Left lung (tissue), 10 donors: Measurements from ENCODE around the gene SLC34A3. TPM values are rescaled to one million over a fixed set of nuclear protein-coding genes. Genes with fewer than 3 reads are reported as not detected.

Experiments
- ATAC-seq: fragments of 200-7000 bp; cut with Tn5 transposase; one replicate; pipeline ENCODE4 v1.9.1; 2020; ENCODE audit warnings: moderate library complexity
- DNase-seq, 4 donors: peaks; one replicate each; pipeline ENCODE4 v3.0.0-alpha.2; 2013 to 2020
- H3K27ac ChIP-seq, 2 donors: fragments of 200-600 bp; sonication (generic) in 1 of 2; one replicate each; pipeline versions ENCODE4 v1.5.0 to v1.8.0; 2020 to 2021
- H3K27me3 ChIP-seq, 2 donors: fragments of 200-600 bp; sonication (generic) in 1 of 2; one replicate each; pipeline versions ENCODE4 v1.5.0 to v1.8.0; 2020 to 2021
- H3K36me3 ChIP-seq, 2 donors: fragments of 200-600 bp; sonication (generic) in 1 of 2; one replicate each; pipeline versions ENCODE4 v1.5.0 to v1.8.0; 2020 to 2021
- H3K4me1 ChIP-seq, 2 donors: fragments of 200-600 bp; one replicate each; pipeline ENCODE4 v1.8.0; 2021
- H3K4me3 ChIP-seq, 2 donors: fragments of 200-600 bp; sonication (generic) in 1 of 2; one replicate each; pipeline versions ENCODE4 v1.5.0 to v1.8.0; 2020 to 2021; ENCODE audit warnings: mild to moderate bottlenecking in 1 of 2
- H3K9me3 ChIP-seq, 2 donors: fragments of 200-600 bp; sonication (generic) in 1 of 2; one replicate each; pipeline versions ENCODE4 v1.5.0 to v1.8.0; 2020 to 2021
- CTCF ChIP-seq, 2 donors: fragments of 200-600 bp; sonication (generic) in 1 of 2; IDR thresholded peaks; one replicate each; pipeline versions ENCODE4 v1.5.0 to v1.8.0; 2021; ENCODE audit warnings: antibody characterized with exemption in 2 of 2
- intact Hi-C, 2 donors: fragments of 100-400 bp; cut with DNase I; formaldehyde crosslinking; loops; one replicate each; pipeline versions ENCODE4 v1.11.2 to v1.14.2; 2022
- polyA plus RNA-seq, 6 donors: library from polyadenylated mRNA; unstranded; fragments of 120-200 nt; gene quantifications; one replicate each; pipeline ENCODE4 v1.2.1, GENCODE V29; 2013; ENCODE audit not compliant: insufficient read length in 6 of 6
- total RNA-seq, 2 donors: library from RNA; stranded (reverse); fragmentation: NEBNext Ultra II Directional; extraction: Animal tissue kit (Norgen Biotek cat#: 25700); gene quantifications; one replicate each; pipeline ENCODE4 v1.2.1, GENCODE V29; 2021
- donor health status: DM: no; HTN: yes; CAD: no.
- donor health status: DM: no; HTN: no; CAD: no.

The SLC34A3 gene
- total and polyA plus RNA-seq, 8 donors: 0.12 to 2.8 (median 1.7) TPM; not detected in 1

- Histone ChIP-seq H3K27me3 (no peaks in the 10 kb centered on the region), H3K9me3 (no peaks in the 10 kb centered on the region), H3K36me3 (peaks cover 0 to 14% of the 10 kb centered on the region in 2 donors), H3K27ac (no peak overlapping the region), H3K4me1 (peaks cover 8 to 16% of the 10 kb centered on the region in 2 donors), H3K4me3 (no peak overlapping the region)
- intact Hi-C loops: no loop called here
- no peak for DNase-seq
- no peak for TF ChIP-seq CTCF (IDR thresholded peaks at IDR 0.05)
- ATAC-seq: no peak
Measured at GRCh38 chr9:137247916-137248175, 17.1 kb downstream of the SLC34A3 start.

- DNase-seq (no peak), ATAC-seq (no peak)
- H3K4me3 ChIP-seq: no peak overlapping the region
- H3K27me3 ChIP-seq: no peaks in the 10 kb centered on the region
- H3K4me1 ChIP-seq: peaks cover 9 to 13% of the 10 kb centered on the region in 2 donors
- intact Hi-C loops: no loop called here
- H3K9me3 ChIP-seq: no peaks in the 10 kb centered on the region
- H3K27ac ChIP-seq: no peak overlapping the region
- H3K36me3 ChIP-seq: no peaks in the 10 kb centered on the region
- TF ChIP-seq CTCF (IDR thresholded peaks at IDR 0.05): no peak
Measured at GRCh38 chr9:137250329-137251193, 19.9 kb downstream of the SLC34A3 start.

- DNase-seq: no peak
- Histone ChIP-seq H3K27me3 (no peaks in the 10 kb centered on the region), H3K36me3 (no peaks in the 10 kb centered on the region), H3K4me1 (peaks cover 15% of the 10 kb centered on the region in 2 donors), H3K4me3 (no peak within 1 kb of the TSS), H3K9me3 (no peaks in the 10 kb centered on the region), H3K27ac (no peak within 1 kb of the TSS)
- intact Hi-C loops: no loop called here
- no peak for TF ChIP-seq CTCF (IDR thresholded peaks at IDR 0.05)
- no peak for ATAC-seq
Measured at GRCh38 chr9:137251194-137251461, 20.4 kb downstream of the SLC34A3 start, which contains the start of gene STPG3. STPG3 (plus strand) TSS chr9:137251286; CDS start chr9:137251287, 1 bp downstream.

GRCh38 chr9:137251490-137252268, 21.0 kb downstream of the SLC34A3 start:
- no peak overlapping the region for H3K4me3 ChIP-seq
- peaks cover 0 to 4% of the 10 kb centered on the region in 2 donors for H3K36me3 ChIP-seq
- H3K27me3 ChIP-seq: no peaks in the 10 kb centered on the region
- DNase-seq: no peak
- intact Hi-C loops: no loop called here
- peaks cover 20 to 21% of the 10 kb centered on the region in 2 donors for H3K4me1 ChIP-seq
- no peak for ATAC-seq
- no peak for TF ChIP-seq CTCF (IDR thresholded peaks at IDR 0.05)
- no peaks in the 10 kb centered on the region for H3K9me3 ChIP-seq
- H3K27ac ChIP-seq: no peak overlapping the region
